SW 1271 (cell line): ENCODE data around the gene SHISAL2B.
"Not testable (repeated sequence)": the region's sequence is repeated elsewhere in the genome, so short reads cannot be mapped to it uniquely, and the experiment has no call there.

Experiments used
- DNase-seq, 2 experiments: peaks; one replicate each; lab custom pipeline; 2025; lab: John Stamatoyannopoulos, UW

The SHISAL2B gene

GRCh38 chr5:64690417-64691151 is at the start of gene SHISAL2B:
SHISAL2B (plus strand) TSS chr5:64690503; CDS start chr5:64690624, 121 bp downstream.
- peak in 1 of 2 experiments; percentile 36 for DNase-seq

GRCh38 chr5:64644831-64645230 is 45.5 kb upstream of the SHISAL2B start:
- DNase-seq, result no peak

GRCh38 chr5:64646169-64646568 is 44.1 kb upstream of the SHISAL2B start:
- DNase-seq, result no peak

- DNase-seq, result no peak
Measured at GRCh38 chr5:64649512-64649911, 40.8 kb upstream of the SHISAL2B start.

- no peak for DNase-seq
Measured at GRCh38 chr5:64653766-64654560, 36.3 kb upstream of the SHISAL2B start.

- no peak for DNase-seq
Measured at GRCh38 chr5:64654561-64654938, 35.8 kb upstream of the SHISAL2B start.

GRCh38 chr5:64655596-64655995 is 34.7 kb upstream of the SHISAL2B start:
- DNase-seq, result no peak

GRCh38 chr5:64659289-64659688 is 31.0 kb upstream of the SHISAL2B start:
- no peak for DNase-seq

GRCh38 chr5:64663181-64663580 is 27.1 kb upstream of the SHISAL2B start:
- not testable (repeated sequence) for DNase-seq

GRCh38 chr5:64665243-64665642 is 25.1 kb upstream of the SHISAL2B start:
- DNase-seq, result no peak

- DNase-seq, result no peak
Measured at GRCh38 chr5:64666078-64666477, 24.2 kb upstream of the SHISAL2B start.

GRCh38 chr5:64667068-64667467 is 23.2 kb upstream of the SHISAL2B start:
- no peak for DNase-seq

GRCh38 chr5:64670277-64670676 is 20.0 kb upstream of the SHISAL2B start:
- DNase-seq, result no peak

GRCh38 chr5:64671678-64672077 is 18.6 kb upstream of the SHISAL2B start:
- DNase-seq, result no peak

GRCh38 chr5:64678374-64678773 is 11.9 kb upstream of the SHISAL2B start:
- no peak for DNase-seq

GRCh38 chr5:64680289-64680688 is 10.0 kb upstream of the SHISAL2B start:
- peak in 1 of 2 experiments; percentile 7 for DNase-seq

GRCh38 chr5:64682608-64683007 is 7.7 kb upstream of the SHISAL2B start:
- no peak for DNase-seq

GRCh38 chr5:64685866-64686265 is 4.4 kb upstream of the SHISAL2B start:
- DNase-seq, result no peak

- DNase-seq, result no peak
Measured at GRCh38 chr5:64688391-64688790, 1.9 kb upstream of the SHISAL2B start.

GRCh38 chr5:64688965-64689364 is 1.3 kb upstream of the SHISAL2B start:
- DNase-seq, result no peak

GRCh38 chr5:64690104-64690416 is 243 bp upstream of the SHISAL2B start:
- no peak for DNase-seq

- DNase-seq, result no peak
Measured at GRCh38 chr5:64691291-64691690, 988 bp downstream of the SHISAL2B start.

- DNase-seq, result no peak
Measured at GRCh38 chr5:64693636-64694035, 3.3 kb downstream of the SHISAL2B start.
